Transverse colon (tissue), 4 donors: ENCODE data around the gene COX7A2L. TPM values are rescaled to one million over a fixed set of nuclear protein-coding genes. Genes with fewer than 3 reads are reported as not detected.
"Not testable (repeated sequence)": the region's sequence is repeated elsewhere in the genome, so short reads cannot be mapped to it uniquely, and the experiment has no call there.

Source experiments
- DNase-seq: peaks from one replicate; pipeline ENCODE4 v3.0.0-alpha.2; 2019
- H3K27ac ChIP-seq, 4 donors: fragments of 200-600 bp; sonication (generic); 2 replicates each; pipeline ENCODE4 v1.5.1; 2016 to 2018; ENCODE audit warnings: inconsistent platforms in 4 of 4
- H3K27me3 ChIP-seq: fragments of 200-600 bp; sonication (generic); 2 replicates; pipeline ENCODE4 v1.5.1; 2017; ENCODE audit warnings: inconsistent platforms
- H3K36me3 ChIP-seq, 4 donors: fragments of 200-600 bp; sonication (generic); 2 replicates each; pipeline ENCODE4 v1.5.1; 2017 to 2019; ENCODE audit warnings: inconsistent platforms in 4 of 4
- H3K4me1 ChIP-seq, 4 donors: fragments of 200-600 bp; sonication (generic); 2 replicates each; pipeline ENCODE4 v1.5.1; 2017 to 2020; ENCODE audit warnings: inconsistent platforms in 4 of 4
- H3K4me3 ChIP-seq, 4 donors: fragments of 200-600 bp; sonication (generic); 1 replicate in 1 of 4; 2 replicates in 3 of 4; pipeline versions ENCODE4 v1.5.1 to v1.6.1; 2017 to 2019; ENCODE audit warnings: inconsistent platforms in 4 of 4
- H3K9me3 ChIP-seq, 2 donors: fragments of 200-600 bp; sonication (generic); 2 replicates each; pipeline ENCODE4 v1.5.1; 2017 to 2019; ENCODE audit warnings: inconsistent platforms in 2 of 2
- CTCF ChIP-seq, 5 experiments: fragments of 200-600 bp in 3 of 5; fragments of 450-650 bp in 2 of 5; sonication (generic) in 3 of 5; IDR thresholded peaks; 1 replicate in 2 of 5; 2 replicates in 3 of 5; pipeline ENCODE4 v1.5.1; 2016 to 2017; ENCODE audit warnings: antibody characterized with exemption in 5 of 5, inconsistent platforms in 3 of 5, mild to moderate bottlenecking in 2 of 5, moderate library complexity in 1 of 5
- EP300 ChIP-seq: sonication (generic); formaldehyde crosslinking; IDR thresholded peaks from one replicate; pipeline ENCODE4 v1.6.1; 2017; ENCODE audit warnings: antibody characterized with exemption, low read depth
- POLR2A ChIP-seq: fragments of 450-650 bp; IDR thresholded peaks from one replicate; pipeline ENCODE4 v1.6.1; 2016; ENCODE audit warnings: antibody characterized with exemption, mild to moderate bottlenecking, moderate library complexity
- POLR2AphosphoS5 ChIP-seq, 3 donors: sonication (generic); formaldehyde crosslinking; IDR thresholded peaks; one replicate each; pipeline ENCODE4 v1.6.1; 2016; ENCODE audit warnings: antibody characterized with exemption in 3 of 3
- WGBS, 2 donors: methylation state at CpG; one replicate each; pipeline ENCODE4 v1.1.5; 2018; ENCODE audit warnings: low coverage in 1 of 2; 5-methylcytosine and 5-hydroxymethylcytosine counted together
- in situ Hi-C, 4 donors: fragments of 200-750 bp; cut with MboI; loops; one replicate each; pipeline versions ENCODE4 v1.15.0 to v1.15.1; 2017; ENCODE audit warnings: low sequenced_read_pairs in 3 of 4, low pct_ligation_motif_present in 1 of 4, low pct_unique_long_range_greater_than_20kb in 1 of 4
- intact Hi-C: fragments of 100-400 bp; cut with DNase I; formaldehyde crosslinking; loops from one replicate; pipeline ENCODE4 v1.15.1; 2023; ENCODE audit warnings: low total_unique reads
- total RNA-seq, 4 donors: library from RNA; depleted of rRNA; stranded (reverse); fragments of >200 nt; gene quantifications; one replicate each; pipeline ENCODE4 v1.1.0, GENCODE V29; 2016

COX7A2L gene
- total RNA-seq, 4 donors from 2014 or later: 12.3 to 180 (median 152) TPM

- Histone ChIP-seq H3K4me3 (no peak overlapping the region), H3K36me3 (peaks cover 0 to 5% (median 3%) of the 10 kb centered on the region in 4 donors), H3K27ac (no peak overlapping the region), H3K27me3 (no peaks in the 10 kb centered on the region), H3K9me3 (no peaks in the 10 kb centered on the region), H3K4me1 (peaks cover 0 to 9% (median 6%) of the 10 kb centered on the region in 4 donors)
- DNase-seq: no peak
- in situ Hi-C loops: loop anchor here in 3 of 4 donors (25.0 kb wide), 2 partner anchors 226 to 476 kb away; no protein-coding TSS in a partner anchor
- 92 to 98% methylated on average over 8 to 28 of the region's 28 CpGs for WGBS, 2 donors
- TF ChIP-seq POLR2AphosphoS5 (IDR thresholded peaks at IDR 0.05): no peak
- no peak for TF ChIP-seq CTCF (IDR thresholded peaks at IDR 0.05)
- no peak for TF ChIP-seq EP300
- intact Hi-C loops: no loop called here
Measured at GRCh38 chr2:42337846-42338566, 23.0 kb downstream of the COX7A2L start.

- intact Hi-C loops: no loop called here
- 92 to 97% methylated on average over 5 of the region's 5 CpGs for WGBS, 2 donors
- no peak overlapping the region for H3K27ac ChIP-seq
- peaks cover 0 to 6% (median 3%) of the 10 kb centered on the region in 4 donors for H3K36me3 ChIP-seq
- H3K4me3 ChIP-seq: no peak overlapping the region
- no peaks in the 10 kb centered on the region for H3K9me3 ChIP-seq
- no peaks in the 10 kb centered on the region for H3K27me3 ChIP-seq
- DNase-seq: no peak
- TF ChIP-seq POLR2AphosphoS5 (IDR thresholded peaks at IDR 0.05) (no peak), POLR2A (no peak), EP300 (no peak), CTCF (IDR thresholded peaks at IDR 0.05) (no peak)
- in situ Hi-C loops: loop anchor here in 3 of 4 donors (25.0 kb wide), 2 partner anchors 225 to 475 kb away; no protein-coding TSS in a partner anchor
- peaks cover 0 to 5% (median 2%) of the 10 kb centered on the region in 4 donors for H3K4me1 ChIP-seq
Measured at GRCh38 chr2:42337356-42337820, 23.6 kb downstream of the COX7A2L start.

GRCh38 chr2:42336361-42336965, 24.6 kb downstream of the COX7A2L start:
- 96 to 100% methylated on average over 3 to 9 of the region's 9 CpGs for WGBS, 2 donors
- in situ Hi-C loops (loop anchor here in 3 of 4 donors (25.0 kb wide), 2 partner anchors 224 to 474 kb away; no protein-coding TSS in a partner anchor), intact Hi-C loops (no loop called here)
- no peaks in the 10 kb centered on the region for H3K9me3 ChIP-seq
- H3K4me1 ChIP-seq: no peaks in the 10 kb centered on the region
- no peak for TF ChIP-seq EP300
- TF ChIP-seq POLR2A: no peak
- no peak for TF ChIP-seq POLR2AphosphoS5 (IDR thresholded peaks at IDR 0.05)
- no peak for TF ChIP-seq CTCF (IDR thresholded peaks at IDR 0.05)
- no peak overlapping the region for H3K27ac ChIP-seq
- no peak overlapping the region for H3K4me3 ChIP-seq
- no peak for DNase-seq
- peaks cover 0 to 10% (median 3%) of the 10 kb centered on the region in 4 donors for H3K36me3 ChIP-seq
- no peaks in the 10 kb centered on the region for H3K27me3 ChIP-seq

- Histone ChIP-seq H3K4me1 (no peaks in the 10 kb centered on the region), H3K4me3 (no peak overlapping the region), H3K27me3 (no peaks in the 10 kb centered on the region), H3K36me3 (peaks cover 0 to 12% (median 5%) of the 10 kb centered on the region in 4 donors), H3K27ac (no peak overlapping the region), H3K9me3 (no peaks in the 10 kb centered on the region)
- 94 to 97% methylated on average over 9 to 10 of the region's 10 CpGs for whole genome bisulfite sequencing, 2 donors
- TF ChIP-seq POLR2A (no peak), EP300 (no peak), CTCF (IDR thresholded peaks at IDR 0.05) (no peak), POLR2AphosphoS5 (IDR thresholded peaks at IDR 0.05) (no peak)
- intact Hi-C loops (no loop called here), in situ Hi-C loops (loop anchor here in 3 of 4 donors (25.0 kb wide), 2 partner anchors 223 to 473 kb away; no protein-coding TSS in a partner anchor)
- DNase-seq: no peak
Measured at GRCh38 chr2:42335514-42336104, 25.4 kb downstream of the COX7A2L start.

DNA sequence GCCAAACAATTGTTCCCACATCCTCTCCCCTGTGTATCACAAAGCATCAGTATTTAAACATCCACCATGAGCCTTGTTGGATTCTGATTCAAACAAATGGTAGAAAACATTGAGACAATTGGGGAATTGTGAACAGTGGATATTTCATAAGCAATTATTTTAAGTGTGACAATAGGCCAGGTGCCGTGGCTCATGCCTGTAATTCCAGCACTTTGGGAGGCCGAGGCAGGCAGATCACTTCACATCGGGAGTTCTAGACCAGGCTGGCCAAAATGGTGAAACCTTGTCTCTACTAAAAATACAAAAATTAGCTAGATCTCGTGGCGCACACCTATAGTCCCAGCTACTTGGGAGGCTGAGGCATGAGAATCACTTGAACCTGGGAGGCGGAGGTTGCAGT, 26.2 kb downstream of the COX7A2L start:
- intact Hi-C loops: loop anchor here (5.0 kb wide), 1 partner anchor 238 kb away; no protein-coding TSS in a partner anchor
- 97% methylated on average over 4 to 6 of the region's 6 CpGs for WGBS, 2 donors

More for the DNA sequence above, 26.2 kb downstream of the COX7A2L start:
- DNase-seq, H3K4me1 ChIP-seq, H3K27me3 ChIP-seq, H3K4me3 ChIP-seq, H3K9me3 ChIP-seq, H3K27ac ChIP-seq: not testable (repeated sequence)
- in situ Hi-C loops: loop anchor here in 3 of 4 donors (25.0 kb wide), 2 partner anchors 223 to 473 kb away; no protein-coding TSS in a partner anchor
- H3K36me3 ChIP-seq: peaks cover 0 to 18% (median 5%) of the 10 kb centered on the region in 4 donors
